Pancreas (tissue), 10 donors: ENCODE measurements around the gene RAD51AP1. TPM values are rescaled to one million over a fixed set of nuclear protein-coding genes. Genes with fewer than 3 reads are reported as not detected.

Experiments
- ATAC-seq, 4 donors: fragments of 200-7000 bp; cut with Tn5 transposase; one replicate each; pipeline versions ENCODE4 v1.8.0 to v1.9.1; 2020; ENCODE audit warnings: mild to moderate bottlenecking in 4 of 4, moderate library complexity in 4 of 4
- DNase-seq, 6 donors: peaks; one replicate each; pipeline ENCODE4 v3.0.0-alpha.2; 2020
- FAIRE-seq: peaks from 2 replicates; lab custom pipeline; 2012; peaks lifted over from hg19 to GRCh38; lab: Jason Lieb, UNC
- H3K27ac ChIP-seq, 4 donors: fragments of 200-600 bp; sonication (generic); 1 replicate in 3 of 4; 2 replicates in 1 of 4; pipeline versions ENCODE4 v1.5.0 to v1.8.0; 2020
- H3K27me3 ChIP-seq, 4 donors: fragments of 200-600 bp; one replicate each; pipeline ENCODE4 v1.8.0; 2021
- H3K36me3 ChIP-seq, 3 donors: fragments of 200-600 bp; sonication (generic) in 1 of 3; one replicate each; pipeline versions ENCODE4 v1.5.0 to v1.8.0; 2020 to 2021
- H3K4me1 ChIP-seq, 3 donors: fragments of 200-600 bp; one replicate each; pipeline ENCODE4 v1.8.0; 2021
- H3K4me3 ChIP-seq, 4 donors: fragments of 200-600 bp; sonication (generic) in 2 of 4; one replicate each; pipeline versions ENCODE4 v1.5.0 to v1.8.0; 2020 to 2021
- H3K9me3 ChIP-seq, 4 donors: fragments of 200-600 bp; one replicate each; pipeline ENCODE4 v1.8.0; 2021
- WGBS, 2 donors: extraction: QIAGEN DNeasy Blood & Tissue Kit; methylation state at CpG; one replicate each; pipeline ENCODE4 v1.1.7; 2013; 5-methylcytosine and 5-hydroxymethylcytosine counted together
- intact Hi-C, 3 donors: fragments of 100-400 bp; cut with DNase I; formaldehyde crosslinking; loops; one replicate each; pipeline versions ENCODE4 v1.11.1 to v1.14.2; 2022
- polyA plus RNA-seq, 2 donors: library from polyadenylated mRNA; stranded (reverse); fragments of 200-250 nt; gene quantifications; one replicate each; pipeline ENCODE4 v1.2.3, GENCODE V29; 2013
- total RNA-seq, 6 donors: library from RNA; stranded (reverse); fragmentation: NEBNext Ultra II Directional in 4 of 6; extraction: Animal tissue kit (Norgen Biotek cat#: 25700) in 4 of 6; gene quantifications; one replicate each; pipeline versions ENCODE4 v1.2.1 to v1.2.4, GENCODE V29; 2021 to 2023
- TF ChIP-seq, protein P1 (sequence below), 4 donors: fragments of 200-600 bp; sonication (generic) in 3 of 4; IDR thresholded peaks; one replicate each; pipeline versions ENCODE4 v1.5.0 to v1.8.0; 2021; ENCODE audit warnings: antibody characterized with exemption in 4 of 4
- donor health status: healthy with polysubstance abuse.
- donor health status: DM: no; HTN: no; CAD: no; lungs with moderate emphysema.
- donor health status: DM: no; HTN: no; CAD: no.
- donor health status: control.
- donor health status: control.
- donor health status: Bipolar disorder and iron deficiency.
- donor health status: DM: yes; HTN: yes; CAD: no.
- donor health status: DM: no; HTN: no; CAD: no.
- donor health status: DM: no; HTN: no; CAD: no.
- donor health status: DM: yes; HTN: yes; CAD: no.

The RAD51AP1 gene
- total and polyA plus RNA-seq, 8 donors = 0.11 to 1.7 (median 0.93) TPM; not detected in 1

- 88 to 93% methylated on average over 1 of the region's 1 CpG for WGBS, 2 donors
- intact Hi-C loops = no loop called here
- FAIRE-seq (no peak), ATAC-seq (no peak), DNase-seq (no peak)
- Histone ChIP-seq H3K27ac (no peak overlapping the region), H3K4me1 (no peaks in the 10 kb centered on the region), H3K27me3 (no peaks in the 10 kb centered on the region), H3K36me3 (no peaks in the 10 kb centered on the region), H3K4me3 (no peak overlapping the region), H3K9me3 (no peaks in the 10 kb centered on the region)
- TF ChIP-seq, protein P1, sequence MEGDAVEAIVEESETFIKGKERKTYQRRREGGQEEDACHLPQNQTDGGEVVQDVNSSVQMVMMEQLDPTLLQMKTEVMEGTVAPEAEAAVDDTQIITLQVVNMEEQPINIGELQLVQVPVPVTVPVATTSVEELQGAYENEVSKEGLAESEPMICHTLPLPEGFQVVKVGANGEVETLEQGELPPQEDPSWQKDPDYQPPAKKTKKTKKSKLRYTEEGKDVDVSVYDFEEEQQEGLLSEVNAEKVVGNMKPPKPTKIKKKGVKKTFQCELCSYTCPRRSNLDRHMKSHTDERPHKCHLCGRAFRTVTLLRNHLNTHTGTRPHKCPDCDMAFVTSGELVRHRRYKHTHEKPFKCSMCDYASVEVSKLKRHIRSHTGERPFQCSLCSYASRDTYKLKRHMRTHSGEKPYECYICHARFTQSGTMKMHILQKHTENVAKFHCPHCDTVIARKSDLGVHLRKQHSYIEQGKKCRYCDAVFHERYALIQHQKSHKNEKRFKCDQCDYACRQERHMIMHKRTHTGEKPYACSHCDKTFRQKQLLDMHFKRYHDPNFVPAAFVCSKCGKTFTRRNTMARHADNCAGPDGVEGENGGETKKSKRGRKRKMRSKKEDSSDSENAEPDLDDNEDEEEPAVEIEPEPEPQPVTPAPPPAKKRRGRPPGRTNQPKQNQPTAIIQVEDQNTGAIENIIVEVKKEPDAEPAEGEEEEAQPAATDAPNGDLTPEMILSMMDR (IDR thresholded peaks at IDR 0.05) = no peak
These were observed 6.5 kb downstream of the RAD51AP1 start for GRCh38 chr12:4545195-4545594.

GRCh38 chr12:4552191-4552590, 13.5 kb downstream of the RAD51AP1 start:
- intact Hi-C loops = no loop called here
- 94 to 98% methylated on average over 1 of the region's 1 CpG for WGBS, 2 donors
- Histone ChIP-seq H3K27ac (no peak overlapping the region), H3K27me3 (no peaks in the 10 kb centered on the region), H3K9me3 (no peaks in the 10 kb centered on the region), H3K36me3 (no peaks in the 10 kb centered on the region), H3K4me3 (no peak overlapping the region), H3K4me1 (no peaks in the 10 kb centered on the region)
- DNase-seq = no peak
- no peak for ATAC-seq
- TF ChIP-seq, protein P1 (IDR thresholded peaks at IDR 0.05) = no peak
- FAIRE-seq = no peak

DNA sequence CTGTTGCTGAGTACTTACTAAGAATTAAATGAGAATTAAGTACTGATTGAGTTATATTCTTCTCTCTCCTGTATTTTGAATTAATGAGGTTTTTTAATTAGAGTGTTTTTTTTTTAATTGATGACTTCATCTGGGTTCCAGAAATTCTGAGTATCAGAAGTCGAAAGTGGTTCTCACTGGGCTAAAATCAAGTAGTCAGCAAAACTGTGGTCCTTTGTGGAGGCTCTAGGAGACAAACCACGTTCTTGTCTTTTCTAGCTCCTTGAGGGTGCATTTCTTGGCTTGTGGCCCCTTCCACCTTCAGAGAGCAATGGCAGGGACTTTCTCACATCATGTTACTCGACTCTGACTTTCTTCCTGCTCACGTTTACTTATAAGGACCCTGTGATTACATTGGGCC, 15.3 kb downstream of the RAD51AP1 start:
- TF ChIP-seq, protein P1 (IDR thresholded peaks at IDR 0.05) = no peak
- intact Hi-C loops = no loop called here
- ATAC-seq (no peak), DNase-seq (no peak), FAIRE-seq (no peak)
- Histone ChIP-seq H3K9me3 (no peaks in the 10 kb centered on the region), H3K27ac (no peak overlapping the region), H3K4me3 (no peak overlapping the region), H3K36me3 (no peaks in the 10 kb centered on the region), H3K27me3 (no peaks in the 10 kb centered on the region), H3K4me1 (no peaks in the 10 kb centered on the region)
- 85 to 91% methylated on average over 4 of the region's 4 CpGs for WGBS, 2 donors

DNA sequence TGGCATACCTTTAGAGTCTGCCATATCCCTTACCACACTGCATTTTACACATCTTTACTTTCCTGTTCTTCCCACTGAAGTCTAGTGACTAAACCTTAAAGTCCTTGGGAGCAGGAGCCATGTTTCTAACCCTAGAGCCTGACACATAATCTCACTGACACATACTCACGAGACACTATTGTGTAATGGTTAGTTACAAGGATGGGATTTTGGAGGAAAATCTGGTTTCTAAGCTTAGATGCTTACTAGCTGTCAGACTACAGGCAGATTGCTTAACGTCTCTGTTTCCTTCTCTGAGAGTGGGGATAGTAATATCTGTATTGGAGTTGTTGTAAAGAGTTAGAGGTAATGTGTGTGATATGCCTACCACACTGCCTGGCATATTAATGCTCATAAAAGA, 17.1 kb downstream of the RAD51AP1 start:
- no peak overlapping the region for H3K27ac ChIP-seq
- FAIRE-seq (no peak), DNase-seq (no peak), ATAC-seq (peak in 1 of 4 donors; percentile 22)
- no peaks in the 10 kb centered on the region for H3K27me3 ChIP-seq
- WGBS, 2 donors = 83 to 84% methylated on average over 2 of the region's 2 CpGs
- no peaks in the 10 kb centered on the region for H3K4me1 ChIP-seq
- TF ChIP-seq, protein P1 (IDR thresholded peaks at IDR 0.05) = no peak
- H3K36me3 ChIP-seq = no peaks in the 10 kb centered on the region
- intact Hi-C loops = no loop called here
- H3K9me3 ChIP-seq = no peaks in the 10 kb centered on the region
- H3K4me3 ChIP-seq = no peak overlapping the region

GRCh38 chr12:4556735-4557530, 18.2 kb downstream of the RAD51AP1 start:
- WGBS, 2 donors = 88 to 94% methylated on average over 2 of the region's 2 CpGs
- Histone ChIP-seq H3K4me3 (no peak overlapping the region), H3K27me3 (no peaks in the 10 kb centered on the region), H3K4me1 (peaks cover 0 to 2% (median 0%) of the 10 kb centered on the region in 3 donors), H3K36me3 (no peaks in the 10 kb centered on the region), H3K9me3 (no peaks in the 10 kb centered on the region), H3K27ac (no peak overlapping the region)
- TF ChIP-seq, protein P1 (IDR thresholded peaks at IDR 0.05) = no peak
- ATAC-seq (peak in 2 of 4 donors; percentile 14 to 26), DNase-seq (no peak), FAIRE-seq (no peak)
- intact Hi-C loops = no loop called here
